Motor neuron (in vitro differentiated cells): ENCODE results near the gene MYO1G. TPM values are rescaled to one million over a fixed set of nuclear protein-coding genes. Genes with fewer than 3 reads are reported as not detected.
A peak's percentile ranks its signal among the peaks of the same experiment; 100 is the strongest.

Experiments
- ATAC-seq, 8 experiments: fragments of 200-7000 bp; cut with Tn5 transposase; replicated peaks in 6 of 8; 2 replicates each; pipeline ENCODE4 v1.8.0; 2021; ENCODE audit warnings: mild to moderate bottlenecking in 8 of 8, moderate library complexity in 8 of 8
- H3K27ac ChIP-seq, 2 donors: fragments of 250-450 bp; sonication (Bioruptor Pico); 2 replicates each; pipeline ENCODE4 v1.9.0; 2021; ENCODE audit warnings: antibody characterized with exemption in 2 of 2, mild to moderate bottlenecking in 2 of 2, moderate library complexity in 1 of 2
- H3K4me1 ChIP-seq, 2 donors: fragments of 250-450 bp; sonication (Bioruptor Pico); replicated peaks in 1 of 2; 2 replicates each; pipeline ENCODE4 v1.6.1; 2021; ENCODE audit warnings: antibody characterized with exemption in 2 of 2, mild to moderate bottlenecking in 2 of 2, moderate library complexity in 1 of 2
- H3K4me3 ChIP-seq, 5 donors: fragments of 250-450 bp; sonication (Bioruptor Pico); 2 replicates each; pipeline ENCODE4 v1.9.0; 2021; ENCODE audit warnings: antibody characterized with exemption in 5 of 5, mild to moderate bottlenecking in 5 of 5, moderate library complexity in 4 of 5
- WGBS, 10 experiments: fragments of 450-650 bp; shearing (Covaris generic); methylation state at CpG; one replicate each; pipeline ENCODE4 v1.0.0; 2022; 5-methylcytosine and 5-hydroxymethylcytosine counted together
- in situ Hi-C, 9 experiments: fragments of 400-800 bp; cut with MboI; loops; one replicate each; pipeline ENCODE4 v1.15.0; 2021; ENCODE audit warnings: low sequenced_read_pairs in 9 of 9, low pct_unique_long_range_greater_than_20kb in 2 of 9; ENCODE audit not compliant: unreplicated experiment in 9 of 9
- total RNA-seq, 8 experiments: library from RNA; unstranded; fragments of 300-600 nt; gene quantifications; 2 replicates each; pipeline versions ENCODE4 v1.2.3 to v1.2.4, GENCODE V29; 2022

MYO1G gene
- total RNA-seq, 8 experiments from 2014 or later: 0.11 to 1.4 (median 0.46) TPM

GRCh38 chr7:45007571-45008328 lies 28.9 kb upstream of the MYO1G start:
- no peaks in the 10 kb centered on the region for H3K4me1 ChIP-seq
- in situ Hi-C loops: no loop called here
- no peak overlapping the region for H3K27ac ChIP-seq
- ATAC-seq: no peak
- no peak overlapping the region for H3K4me3 ChIP-seq
- 83 to 100% (median 100%) methylated on average over 1 to 6 of the region's 7 CpGs; no CpG with 5 or more reads in 1 of the 10 experiments for WGBS, 10 experiments

GRCh38 chr7:45007106-45007505 lies 28.3 kb upstream of the MYO1G start:
- no peaks in the 10 kb centered on the region for H3K4me1 ChIP-seq
- in situ Hi-C loops: no loop called here
- no peak for ATAC-seq
- WGBS, 10 experiments: 83 to 100% (median 95%) methylated on average over 2 to 7 of the region's 7 CpGs
- H3K27ac ChIP-seq: no peak overlapping the region
- H3K4me3 ChIP-seq: no peak overlapping the region

- no peak overlapping the region for H3K4me3 ChIP-seq
- 90 to 100% (median 100%) methylated on average over 1 to 4 of the region's 4 CpGs; no CpG with 5 or more reads in 1 of the 10 experiments for WGBS, 10 experiments
- no peak overlapping the region for H3K27ac ChIP-seq
- in situ Hi-C loops: no loop called here
- H3K4me1 ChIP-seq: peaks cover 6% of the 10 kb centered on the region in 2 donors
- no peak for ATAC-seq
Observed at GRCh38 chr7:45003789-45004188, 25.0 kb upstream of the MYO1G start.

- peak overlapping the region in 1 of 5 donors; percentile 56 for H3K4me3 ChIP-seq
- H3K4me1 ChIP-seq: peaks cover 6 to 9% of the 10 kb centered on the region in 2 donors
- in situ Hi-C loops: no loop called here
- no peak for ATAC-seq
- WGBS, 10 experiments: 50 to 100% (median 84%) methylated on average over 1 to 2 of the region's 2 CpGs; no CpG with 5 or more reads in 2 of the 10 experiments
- H3K27ac ChIP-seq: no peak overlapping the region
Observed at GRCh38 chr7:45001826-45002225, 23.0 kb upstream of the MYO1G start.

- WGBS, 10 experiments: 26 to 100% (median 49%) methylated on average over 1 to 7 of the region's 10 CpGs
- Histone ChIP-seq H3K4me1 (peaks cover 6 to 9% of the 10 kb centered on the region in 2 donors), H3K27ac (no peak overlapping the region), H3K4me3 (peak overlapping the region; percentile 56 to 93 (median 77))
- no peak for ATAC-seq
- in situ Hi-C loops: no loop called here
Observed at GRCh38 chr7:45001138-45001694, 22.4 kb upstream of the MYO1G start.

- peaks cover 6 to 9% of the 10 kb centered on the region in 2 donors for H3K4me1 ChIP-seq
- ATAC-seq: peak; percentile 12 to 40 (median 18)
- H3K4me3 ChIP-seq: peak within 1 kb of the TSS; percentile 56 to 93 (median 77)
- in situ Hi-C loops: no loop called here
- peak within 1 kb of the TSS; percentile 69 to 83 for H3K27ac ChIP-seq
- 0 to 8% (median 3%) methylated on average over 2 to 13 of the region's 77 CpGs for WGBS, 10 experiments
Observed at GRCh38 chr7:45000093-45001032, 21.5 kb upstream of the MYO1G start, which contains the start of gene CCM2. Gene CCM2, plus strand, starts transcription at chr7:45000201. Its CDS starts 133 bp downstream, at chr7:45000334.

GRCh38 chr7:44999245-45000092 lies 20.7 kb upstream of the MYO1G start:
- Histone ChIP-seq H3K4me1 (peaks cover 6 to 9% of the 10 kb centered on the region in 2 donors), H3K27ac (peak overlapping the region; percentile 69 to 83), H3K4me3 (peak overlapping the region; percentile 56 to 93 (median 77))
- peak; percentile 80 to 93 (median 91) for ATAC-seq
- in situ Hi-C loops: no loop called here
- 0 to 10% (median 0%) methylated on average over 1 to 10 of the region's 66 CpGs; no CpG with 5 or more reads in 2 of the 10 experiments for WGBS, 10 experiments

- Histone ChIP-seq H3K4me1 (peaks cover 6 to 9% of the 10 kb centered on the region in 2 donors), H3K4me3 (peak overlapping the region; percentile 56 to 93 (median 77)), H3K27ac (no peak overlapping the region)
- in situ Hi-C loops: no loop called here
- ATAC-seq: peak in 2 of 8 experiments; percentile 0 to 3
- WGBS, 10 experiments: 0 to 100% (median 86%) methylated on average over 1 to 4 of the region's 4 CpGs
Observed at GRCh38 chr7:44998153-44998871, 19.5 kb upstream of the MYO1G start.

- in situ Hi-C loops: no loop called here
- Histone ChIP-seq H3K4me3 (no peak overlapping the region), H3K27ac (no peak overlapping the region), H3K4me1 (peaks cover 2 to 7% of the 10 kb centered on the region in 2 donors)
- ATAC-seq: no peak
- 67 to 100% (median 93%) methylated on average over 1 to 8 of the region's 8 CpGs for WGBS, 10 experiments
Observed at GRCh38 chr7:44995555-44996493, 17.0 kb upstream of the MYO1G start.

- no peak overlapping the region for H3K27ac ChIP-seq
- WGBS, 10 experiments: 75 to 100% (median 93%) methylated on average over 1 to 5 of the region's 5 CpGs
- H3K4me3 ChIP-seq: no peak overlapping the region
- ATAC-seq: no peak
- peaks cover 6 to 13% of the 10 kb centered on the region in 2 donors for H3K4me1 ChIP-seq
- in situ Hi-C loops: no loop called here
Observed at GRCh38 chr7:44994877-44995554, 16.2 kb upstream of the MYO1G start.
